Nephron progenitor cell (in vitro differentiated cells): Measurements from ENCODE around the gene FKBP1A.
A peak's percentile ranks its signal among the peaks of the same experiment; 100 is the strongest.

ENCODE experiments used
- DNase-seq: peaks from one replicate; pipeline ENCODE4 v3.0.0; 2021
- H3K27ac Mint-ChIP-seq: 2 replicates; pipeline ENCODE4 v1.8.0; 2021; ENCODE audit warnings: mild to moderate bottlenecking, moderate library complexity, mixed read lengths
- H3K27me3 Mint-ChIP-seq: 2 replicates; pipeline ENCODE4 v1.8.0; 2021; ENCODE audit warnings: mild to moderate bottlenecking, low read depth, mixed read lengths; ENCODE audit not compliant: poor library complexity
- H3K36me3 Mint-ChIP-seq: 2 replicates; pipeline ENCODE4 v1.8.0; 2021; ENCODE audit warnings: low read depth, mixed read lengths
- H3K4me1 Mint-ChIP-seq: 2 replicates; pipeline ENCODE4 v1.8.0; 2021; ENCODE audit warnings: mixed read lengths
- H3K4me3 Mint-ChIP-seq: 2 replicates; pipeline ENCODE4 v1.8.0; 2021; ENCODE audit warnings: mild to moderate bottlenecking, moderate library complexity, mixed read lengths
- H3K9me3 Mint-ChIP-seq: 2 replicates; pipeline ENCODE4 v1.8.0; 2021; ENCODE audit warnings: mild to moderate bottlenecking, moderate library complexity, mixed read lengths
- TF ChIP-seq, protein P1 (sequence below): fragments of 200-600 bp; sonication (generic); IDR thresholded peaks from 2 replicates; pipeline ENCODE4 v1.5.0; 2021; ENCODE audit warnings: antibody characterized with exemption

Gene FKBP1A

DNA sequence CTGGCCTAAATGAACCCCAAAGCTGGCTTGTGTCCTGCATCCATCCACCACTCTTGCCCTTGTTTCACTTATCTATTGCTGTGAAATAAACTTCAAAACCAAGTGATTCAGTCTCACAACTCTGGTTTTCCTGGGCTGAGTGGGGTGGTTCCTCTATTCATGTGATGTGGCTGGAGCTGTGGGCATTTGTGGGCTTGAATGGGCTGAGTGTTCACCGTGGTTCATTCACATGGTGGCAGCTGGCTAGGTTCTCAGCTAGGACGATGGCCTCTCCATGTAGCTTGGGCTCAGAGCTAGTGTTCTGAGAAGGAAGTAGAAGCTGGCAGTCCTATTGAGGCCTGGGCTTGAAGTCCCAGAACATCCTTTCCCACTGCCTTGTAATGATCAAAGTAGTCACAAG lies 30.4 kb downstream of the FKBP1A start:
- no peaks in the 10 kb centered on the region for H3K27me3 Mint-ChIP-seq
- peaks cover 98% of the 10 kb centered on the region for H3K36me3 Mint-ChIP-seq
- no peak overlapping the region for H3K27ac Mint-ChIP-seq
- H3K9me3 Mint-ChIP-seq: peaks cover 15% of the 10 kb centered on the region
- DNase-seq: no peak
- no peaks in the 10 kb centered on the region for H3K4me1 Mint-ChIP-seq
- TF ChIP-seq, protein P1, sequence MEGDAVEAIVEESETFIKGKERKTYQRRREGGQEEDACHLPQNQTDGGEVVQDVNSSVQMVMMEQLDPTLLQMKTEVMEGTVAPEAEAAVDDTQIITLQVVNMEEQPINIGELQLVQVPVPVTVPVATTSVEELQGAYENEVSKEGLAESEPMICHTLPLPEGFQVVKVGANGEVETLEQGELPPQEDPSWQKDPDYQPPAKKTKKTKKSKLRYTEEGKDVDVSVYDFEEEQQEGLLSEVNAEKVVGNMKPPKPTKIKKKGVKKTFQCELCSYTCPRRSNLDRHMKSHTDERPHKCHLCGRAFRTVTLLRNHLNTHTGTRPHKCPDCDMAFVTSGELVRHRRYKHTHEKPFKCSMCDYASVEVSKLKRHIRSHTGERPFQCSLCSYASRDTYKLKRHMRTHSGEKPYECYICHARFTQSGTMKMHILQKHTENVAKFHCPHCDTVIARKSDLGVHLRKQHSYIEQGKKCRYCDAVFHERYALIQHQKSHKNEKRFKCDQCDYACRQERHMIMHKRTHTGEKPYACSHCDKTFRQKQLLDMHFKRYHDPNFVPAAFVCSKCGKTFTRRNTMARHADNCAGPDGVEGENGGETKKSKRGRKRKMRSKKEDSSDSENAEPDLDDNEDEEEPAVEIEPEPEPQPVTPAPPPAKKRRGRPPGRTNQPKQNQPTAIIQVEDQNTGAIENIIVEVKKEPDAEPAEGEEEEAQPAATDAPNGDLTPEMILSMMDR: no peak
- H3K4me3 Mint-ChIP-seq: no peak overlapping the region

DNA sequence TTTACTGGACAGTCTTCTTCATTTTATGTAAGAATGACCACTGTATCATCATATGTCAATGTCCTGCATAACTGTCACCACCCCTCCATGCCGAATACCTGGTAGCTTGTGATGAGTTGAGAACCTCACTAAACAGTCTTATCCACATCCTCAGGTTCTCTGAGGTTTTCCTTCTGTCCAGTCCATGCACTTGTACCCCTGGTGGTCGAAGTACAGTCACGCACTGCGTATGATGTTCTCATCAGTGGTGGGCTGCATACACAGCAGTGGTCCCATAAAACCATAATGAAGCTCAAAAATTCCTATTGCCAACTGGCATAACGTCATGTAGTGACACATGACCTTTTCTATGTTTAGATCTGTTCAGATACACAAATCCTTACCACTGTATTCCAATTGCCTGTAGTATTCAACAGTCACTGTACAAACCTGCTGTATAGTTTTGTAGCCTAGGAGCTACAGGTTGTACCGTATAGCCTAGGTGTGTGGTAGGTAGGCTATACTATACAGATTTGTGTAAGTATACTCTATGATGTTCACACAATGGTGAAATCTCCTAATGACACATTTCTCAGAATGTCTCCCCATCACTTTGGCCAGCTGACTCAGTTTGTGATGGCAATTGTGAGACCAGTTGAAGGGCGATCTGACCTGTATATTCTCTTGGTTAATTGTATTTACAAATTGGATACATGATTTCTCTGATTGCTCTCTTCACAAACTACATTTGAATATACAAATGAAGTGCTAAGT lies 32.6 kb downstream of the FKBP1A start:
- H3K9me3 Mint-ChIP-seq: peaks cover 17% of the 10 kb centered on the region
- H3K27me3 Mint-ChIP-seq: no peaks in the 10 kb centered on the region
- no peaks in the 10 kb centered on the region for H3K4me1 Mint-ChIP-seq
- peaks cover 94% of the 10 kb centered on the region for H3K36me3 Mint-ChIP-seq
- H3K4me3 Mint-ChIP-seq: no peak overlapping the region
- TF ChIP-seq, protein P1: no peak
- peak overlapping the region; percentile 39 for H3K27ac Mint-ChIP-seq
- DNase-seq: no peak

DNA sequence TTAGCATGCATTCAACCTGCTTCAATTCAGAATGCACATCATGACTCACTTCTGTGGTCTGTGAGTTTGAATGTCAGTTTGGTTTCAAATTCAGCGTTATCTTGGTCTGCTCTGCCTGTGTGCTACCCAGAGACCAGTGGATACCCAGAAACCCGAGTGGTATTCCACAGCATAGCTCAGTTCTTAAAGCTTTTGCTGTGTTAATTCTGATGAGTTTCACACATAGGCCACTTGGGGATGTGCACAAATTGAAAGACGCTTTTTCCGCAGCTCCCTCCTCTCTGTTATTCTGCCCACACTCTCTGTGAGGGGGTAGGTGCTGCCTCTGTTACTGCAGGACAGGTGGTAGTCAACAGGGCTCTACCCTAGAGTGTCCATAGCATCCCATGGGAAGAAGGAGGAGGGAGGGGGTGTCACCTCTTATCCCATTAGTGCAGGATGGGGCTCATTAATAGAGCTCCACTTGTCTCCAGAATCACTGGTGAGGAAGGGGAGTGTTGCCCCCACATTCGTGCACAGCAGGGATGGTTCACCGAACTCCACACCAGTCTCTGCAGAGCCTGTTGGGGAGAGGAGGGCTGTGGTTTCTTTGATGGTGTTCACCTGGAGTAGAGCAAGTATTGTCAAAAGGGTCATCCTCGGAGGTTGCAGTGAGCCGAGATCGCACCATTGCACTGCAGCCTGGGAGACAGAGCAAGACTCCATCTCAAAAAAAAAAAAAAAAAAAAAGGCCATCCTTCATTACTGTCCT lies 34.8 kb downstream of the FKBP1A start:
- Mint-ChIP-seq H3K27me3 (no peaks in the 10 kb centered on the region), H3K9me3 (peaks cover 35% of the 10 kb centered on the region), H3K36me3 (peaks cover 96% of the 10 kb centered on the region), H3K27ac (no peak overlapping the region), H3K4me1 (no peaks in the 10 kb centered on the region), H3K4me3 (no peak overlapping the region)
- no peak for DNase-seq
- TF ChIP-seq, protein P1: no peak

DNA sequence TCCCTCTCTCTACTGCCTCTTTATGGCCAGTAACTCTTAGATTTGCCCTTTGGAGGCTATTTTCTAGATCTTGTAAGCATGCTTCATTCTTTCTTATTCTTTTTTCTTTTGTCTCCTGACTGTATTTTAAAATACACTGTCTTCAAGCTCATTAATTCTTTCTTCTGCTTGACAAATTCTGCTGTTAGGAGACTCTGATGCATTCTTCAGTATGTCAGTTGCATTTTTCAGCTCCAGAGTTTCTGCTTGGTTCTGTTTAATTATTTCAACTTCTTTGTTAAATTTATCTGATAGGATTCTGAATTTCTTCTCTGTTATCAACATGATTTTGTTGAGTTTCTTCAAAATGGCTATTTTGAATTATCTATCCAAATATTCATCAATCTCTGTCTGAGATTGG lies 38.9 kb downstream of the FKBP1A start:
- H3K4me3 Mint-ChIP-seq: no peak overlapping the region
- H3K27me3 Mint-ChIP-seq: no peaks in the 10 kb centered on the region
- TF ChIP-seq, protein P1: no peak
- H3K4me1 Mint-ChIP-seq: no peaks in the 10 kb centered on the region
- H3K9me3 Mint-ChIP-seq: peaks cover 76% of the 10 kb centered on the region
- peaks cover 96% of the 10 kb centered on the region for H3K36me3 Mint-ChIP-seq
- no peak overlapping the region for H3K27ac Mint-ChIP-seq
- no peak for DNase-seq

DNA sequence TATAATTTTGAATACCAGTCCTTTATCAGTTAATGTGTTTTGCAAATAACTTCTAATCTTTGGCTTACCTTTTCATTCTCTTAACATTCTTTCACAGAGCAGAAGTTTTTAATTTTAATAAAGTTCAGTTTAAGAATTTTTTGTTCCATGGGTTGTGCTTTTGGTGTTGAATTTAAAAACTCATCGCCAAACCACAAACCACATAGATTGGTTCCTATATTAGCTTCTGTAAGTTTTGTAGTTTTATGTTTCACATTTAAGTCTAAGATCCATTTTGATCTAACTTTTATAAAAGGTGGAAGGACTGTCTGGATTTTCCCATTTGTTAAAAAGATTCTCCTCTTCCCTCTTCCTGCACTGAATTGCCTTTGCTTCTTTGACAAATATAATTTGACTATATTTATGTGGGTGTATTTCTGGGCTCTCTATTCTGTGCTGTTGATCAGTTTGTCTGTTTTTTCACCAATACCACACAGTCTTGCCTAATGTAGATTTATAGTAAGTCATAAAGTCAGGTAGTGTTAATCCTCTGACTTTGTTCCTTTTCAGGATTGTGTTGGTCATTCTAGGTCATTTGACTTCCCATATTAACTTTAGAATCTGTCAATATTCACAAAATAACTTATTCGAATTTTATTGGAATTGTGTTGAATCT lies 46.4 kb downstream of the FKBP1A start:
- H3K4me3 Mint-ChIP-seq: no peak overlapping the region
- TF ChIP-seq, protein P1: no peak
- no peak for DNase-seq
- peaks cover 83% of the 10 kb centered on the region for H3K36me3 Mint-ChIP-seq
- H3K27ac Mint-ChIP-seq: no peak overlapping the region
- peaks cover 63% of the 10 kb centered on the region for H3K9me3 Mint-ChIP-seq
- H3K4me1 Mint-ChIP-seq: peaks cover 11% of the 10 kb centered on the region
- H3K27me3 Mint-ChIP-seq: peaks cover 3% of the 10 kb centered on the region
